GM19025 (cell line): ENCODE results near the gene ZC2HC1C.

Experiments used
- ATAC-seq: cut with Tn5 transposase; IDR thresholded peaks from one replicate; pipeline ENCODE4 v1.9.1; 2021; ENCODE audit warnings: mild to moderate bottlenecking, low read depth, moderate library complexity; ENCODE audit not compliant: unreplicated experiment

Gene ZC2HC1C

DNA sequence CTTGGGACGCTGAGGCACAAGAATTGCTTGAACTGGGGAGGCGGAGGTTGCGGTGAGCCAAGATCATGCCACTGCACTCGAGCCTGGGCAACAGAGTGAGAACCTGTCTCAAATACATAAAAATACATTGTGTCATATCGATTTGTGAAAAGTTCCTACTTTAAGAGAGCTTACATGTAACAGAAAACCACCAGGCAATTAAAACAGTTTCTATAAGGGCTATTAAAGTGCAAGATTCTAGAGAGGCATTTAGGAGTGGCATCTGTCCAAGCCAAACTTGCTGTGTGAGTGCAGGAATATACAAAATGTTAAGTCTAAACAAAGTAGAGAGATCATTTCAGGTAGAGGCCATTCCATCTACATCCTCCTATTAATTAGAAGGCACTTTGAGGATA is 59.2 kb downstream of the ZC2HC1C start:
- ATAC-seq = no peak
